ENCODE results near the gene ARID3A.
A peak's percentile ranks its signal among the peaks of the same experiment; 100 is the strongest.

Gene ARID3A

DNA sequence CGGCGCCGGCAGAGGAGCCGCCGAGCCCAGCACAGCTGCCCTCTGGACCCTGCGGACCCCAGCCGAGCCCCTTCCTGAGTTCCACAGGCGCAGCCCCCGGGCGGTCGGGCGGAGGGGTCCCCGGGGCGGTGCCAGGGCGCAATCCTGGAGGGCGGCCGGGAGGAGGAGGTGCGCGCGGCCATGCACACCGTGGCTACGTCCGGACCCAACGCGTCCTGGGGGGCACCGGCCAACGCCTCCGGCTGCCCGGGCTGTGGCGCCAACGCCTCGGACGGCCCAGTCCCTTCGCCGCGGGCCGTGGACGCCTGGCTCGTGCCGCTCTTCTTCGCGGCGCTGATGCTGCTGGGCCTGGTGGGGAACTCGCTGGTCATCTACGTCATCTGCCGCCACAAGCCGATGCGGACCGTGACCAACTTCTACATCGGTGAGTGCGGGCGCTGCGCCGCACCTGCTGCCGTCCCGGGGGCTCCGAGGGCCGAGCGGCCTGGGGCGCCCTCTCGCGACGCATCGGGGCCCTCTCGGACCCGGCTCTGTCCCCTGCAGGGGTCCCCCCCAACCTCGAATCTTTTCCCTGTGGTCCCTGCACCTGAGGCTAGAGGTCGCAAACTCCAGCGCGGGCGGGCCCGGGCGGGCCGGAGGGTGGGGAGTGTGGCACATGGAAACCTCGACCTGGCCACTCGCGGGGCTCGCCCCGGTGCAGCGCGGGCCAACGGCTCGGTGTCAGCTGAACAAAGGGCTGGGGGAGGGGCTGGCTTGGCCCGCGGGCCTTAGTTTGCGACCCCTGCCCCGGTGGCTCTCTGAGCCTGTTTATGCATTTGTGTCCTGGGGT, 8.3 kb upstream of the ARID3A start, which contains the start of gene KISS1R:
KISS1R (plus strand) TSS at position 11 of the 829 bp plus-strand sequence; CDS start at position 181, 170 bp downstream.
- Mint-ChIP-seq H3K27ac (no peak within 1 kb of the TSS), H3K9me3 (ENCODE audit: low read depth) (no peaks in the 10 kb centered on the region), H3K27me3 (no peaks in the 10 kb centered on the region), H3K4me1 (ENCODE audit: low read depth) (peaks cover 17% of the 10 kb centered on the region), H3K4me3 (peak within 1 kb of the TSS; percentile 71), H3K36me3 (no peaks in the 10 kb centered on the region)

DNA sequence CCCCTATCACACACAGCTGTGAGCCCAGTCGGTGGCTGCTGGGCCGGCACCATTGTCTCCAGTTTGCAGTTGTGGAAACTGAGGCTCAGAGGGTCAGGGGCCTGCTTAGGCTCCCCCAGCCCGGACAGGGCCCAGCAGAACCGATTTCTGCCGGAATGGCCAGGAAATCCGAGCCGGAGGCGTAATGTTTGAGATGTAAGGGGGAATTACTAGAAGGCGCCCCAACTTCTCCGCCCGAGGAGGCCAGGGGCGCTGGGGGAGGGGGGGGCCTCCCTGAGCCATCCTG, 7.7 kb upstream of the ARID3A start:
- Mint-ChIP-seq H3K36me3 (no peaks in the 10 kb centered on the region), H3K9me3 (ENCODE audit: low read depth) (no peaks in the 10 kb centered on the region), H3K27me3 (no peaks in the 10 kb centered on the region), H3K4me3 (peak overlapping the region; percentile 71), H3K27ac (no peak overlapping the region), H3K4me1 (ENCODE audit: low read depth) (peaks cover 17% of the 10 kb centered on the region)

DNA sequence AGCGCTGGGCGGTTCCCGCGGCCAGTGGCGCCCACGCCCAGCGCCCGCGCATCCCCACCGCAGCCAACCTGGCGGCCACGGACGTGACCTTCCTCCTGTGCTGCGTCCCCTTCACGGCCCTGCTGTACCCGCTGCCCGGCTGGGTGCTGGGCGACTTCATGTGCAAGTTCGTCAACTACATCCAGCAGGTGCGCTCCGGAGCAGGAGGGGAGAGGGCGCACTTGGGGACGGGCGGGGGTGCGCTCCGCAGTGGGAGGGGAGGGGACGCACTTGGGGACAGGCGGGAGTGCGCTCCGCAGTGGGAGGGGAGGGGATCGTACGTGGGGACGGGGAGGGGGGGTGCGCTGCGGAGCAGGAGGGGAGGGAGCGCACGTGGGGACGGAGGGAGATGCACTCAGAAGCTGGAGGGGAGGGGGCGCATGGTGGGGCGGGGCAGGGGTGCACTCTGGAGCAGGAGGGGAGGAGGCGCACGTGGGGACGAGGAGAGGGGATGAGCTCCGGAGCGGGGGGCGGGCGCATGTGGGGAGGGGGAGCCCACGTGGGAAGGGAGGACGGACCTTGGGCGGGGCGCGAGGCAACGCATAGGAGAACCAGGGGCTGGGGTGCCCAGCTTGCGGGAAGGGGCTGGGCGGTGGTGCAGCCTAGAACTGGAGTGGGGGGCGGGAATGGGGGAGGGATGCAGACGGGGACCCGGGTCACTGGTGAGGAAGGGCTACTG, 7.2 kb upstream of the ARID3A start:
- H3K4me1 Mint-ChIP-seq (ENCODE audit: low read depth): peaks cover 16% of the 10 kb centered on the region
- H3K27me3 Mint-ChIP-seq: no peaks in the 10 kb centered on the region
- H3K27ac Mint-ChIP-seq: no peak overlapping the region
- H3K4me3 Mint-ChIP-seq: no peak overlapping the region
- H3K9me3 Mint-ChIP-seq (ENCODE audit: low read depth): no peaks in the 10 kb centered on the region
- H3K36me3 Mint-ChIP-seq: no peaks in the 10 kb centered on the region

DNA sequence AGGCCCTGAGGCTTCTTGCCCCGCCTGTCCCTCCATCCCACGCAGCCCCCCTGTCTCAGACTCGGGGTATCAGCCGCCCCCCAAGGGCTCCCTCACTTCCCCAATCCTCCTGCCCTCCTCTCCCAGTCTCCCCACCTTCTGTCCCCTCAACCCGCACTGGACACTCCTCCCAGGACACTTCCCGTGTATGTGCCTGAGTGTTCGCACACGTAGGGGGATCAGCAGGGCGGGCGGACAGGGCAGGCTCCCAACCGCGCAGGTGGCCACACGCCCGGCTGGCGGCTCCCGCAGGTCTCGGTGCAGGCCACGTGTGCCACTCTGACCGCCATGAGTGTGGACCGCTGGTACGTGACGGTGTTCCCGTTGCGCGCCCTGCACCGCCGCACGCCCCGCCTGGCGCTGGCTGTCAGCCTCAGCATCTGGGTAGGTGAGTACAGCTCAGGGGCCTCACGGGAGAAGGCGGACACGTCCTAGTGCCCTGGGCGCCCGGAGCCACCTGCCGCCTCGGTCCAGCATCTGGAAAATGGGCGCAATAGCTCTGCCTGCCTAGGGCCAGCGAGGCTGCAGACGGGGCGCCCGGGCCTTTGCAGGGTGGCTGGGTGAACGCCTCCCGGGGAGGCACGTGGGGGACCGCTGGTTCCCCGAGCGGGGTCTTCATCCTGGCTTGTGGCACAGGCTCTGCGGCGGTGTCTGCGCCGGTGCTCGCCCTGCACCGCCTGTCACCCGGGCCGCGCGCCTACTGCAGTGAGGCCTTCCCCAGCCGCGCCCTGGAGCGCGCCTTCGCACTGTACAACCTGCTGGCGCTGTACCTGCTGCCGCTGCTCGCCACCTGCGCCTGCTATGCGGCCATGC, 6.4 kb upstream of the ARID3A start:
- Mint-ChIP-seq H3K27me3 (no peaks in the 10 kb centered on the region), H3K36me3 (no peaks in the 10 kb centered on the region), H3K4me3 (no peak overlapping the region), H3K4me1 (ENCODE audit: low read depth) (peaks cover 15% of the 10 kb centered on the region), H3K9me3 (ENCODE audit: low read depth) (no peaks in the 10 kb centered on the region), H3K27ac (no peak overlapping the region)

DNA sequence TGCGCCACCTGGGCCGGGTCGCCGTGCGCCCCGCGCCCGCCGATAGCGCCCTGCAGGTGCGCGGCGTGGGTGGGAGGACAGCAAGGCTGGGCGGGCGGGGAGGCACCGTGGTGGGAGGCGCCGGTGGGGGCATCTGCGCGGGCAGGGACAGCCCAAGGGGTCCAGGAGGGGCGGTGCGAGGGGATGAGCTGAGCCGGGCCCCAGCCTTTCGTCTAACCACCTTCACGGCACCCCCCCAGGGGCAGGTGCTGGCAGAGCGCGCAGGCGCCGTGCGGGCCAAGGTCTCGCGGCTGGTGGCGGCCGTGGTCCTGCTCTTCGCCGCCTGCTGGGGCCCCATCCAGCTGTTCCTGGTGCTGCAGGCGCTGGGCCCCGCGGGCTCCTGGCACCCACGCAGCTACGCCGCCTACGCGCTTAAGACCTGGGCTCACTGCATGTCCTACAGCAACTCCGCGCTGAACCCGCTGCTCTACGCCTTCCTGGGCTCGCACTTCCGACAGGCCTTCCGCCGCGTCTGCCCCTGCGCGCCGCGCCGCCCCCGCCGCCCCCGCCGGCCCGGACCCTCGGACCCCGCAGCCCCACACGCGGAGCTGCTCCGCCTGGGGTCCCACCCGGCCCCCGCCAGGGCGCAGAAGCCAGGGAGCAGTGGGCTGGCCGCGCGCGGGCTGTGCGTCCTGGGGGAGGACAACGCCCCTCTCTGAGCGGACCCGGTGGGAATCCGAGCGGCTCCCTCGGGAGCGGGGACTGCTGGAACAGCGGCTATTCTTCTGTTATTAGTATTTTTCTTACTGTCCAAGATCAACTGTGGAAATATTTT, 5.6 kb upstream of the ARID3A start:
- peak overlapping the region; percentile 87 for H3K4me3 Mint-ChIP-seq
- no peaks in the 10 kb centered on the region for H3K27me3 Mint-ChIP-seq
- peaks cover 13% of the 10 kb centered on the region for H3K4me1 Mint-ChIP-seq (ENCODE audit: low read depth)
- H3K9me3 Mint-ChIP-seq (ENCODE audit: low read depth): no peaks in the 10 kb centered on the region
- H3K36me3 Mint-ChIP-seq: no peaks in the 10 kb centered on the region
- H3K27ac Mint-ChIP-seq: peak overlapping the region; percentile 66

DNA sequence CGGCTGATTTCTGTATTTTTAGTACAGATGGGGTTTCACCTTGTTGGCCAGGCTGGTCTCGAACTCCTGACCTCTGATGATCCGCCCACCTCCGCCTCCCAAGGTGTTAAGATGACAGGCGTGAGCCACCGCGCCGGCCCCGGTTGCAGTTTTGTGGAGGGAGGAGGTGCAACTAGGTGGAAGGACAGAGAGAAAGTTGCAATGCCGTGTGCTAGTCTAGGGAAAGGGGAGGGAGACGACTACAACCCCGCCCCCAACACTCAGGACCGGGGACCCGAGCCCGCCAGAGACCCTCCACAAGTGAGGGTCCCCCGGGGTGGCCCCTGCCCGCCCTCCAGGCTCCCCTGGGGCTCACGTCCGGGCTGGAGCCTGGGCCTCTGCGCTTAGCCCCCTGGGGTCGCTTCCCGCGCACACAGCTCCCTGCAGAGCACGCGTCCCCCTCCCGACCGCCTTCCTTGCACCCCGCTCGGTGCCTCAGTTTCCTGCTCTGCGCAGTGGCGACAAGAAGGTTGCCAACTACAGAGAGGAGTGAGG, 1.2 kb upstream of the ARID3A start:
- Mint-ChIP-seq H3K4me3 (peak overlapping the region; percentile 73), H3K36me3 (no peaks in the 10 kb centered on the region), H3K27ac (no peak overlapping the region), H3K27me3 (no peaks in the 10 kb centered on the region), H3K9me3 (ENCODE audit: low read depth) (no peaks in the 10 kb centered on the region), H3K4me1 (ENCODE audit: low read depth) (peaks cover 11% of the 10 kb centered on the region)

DNA sequence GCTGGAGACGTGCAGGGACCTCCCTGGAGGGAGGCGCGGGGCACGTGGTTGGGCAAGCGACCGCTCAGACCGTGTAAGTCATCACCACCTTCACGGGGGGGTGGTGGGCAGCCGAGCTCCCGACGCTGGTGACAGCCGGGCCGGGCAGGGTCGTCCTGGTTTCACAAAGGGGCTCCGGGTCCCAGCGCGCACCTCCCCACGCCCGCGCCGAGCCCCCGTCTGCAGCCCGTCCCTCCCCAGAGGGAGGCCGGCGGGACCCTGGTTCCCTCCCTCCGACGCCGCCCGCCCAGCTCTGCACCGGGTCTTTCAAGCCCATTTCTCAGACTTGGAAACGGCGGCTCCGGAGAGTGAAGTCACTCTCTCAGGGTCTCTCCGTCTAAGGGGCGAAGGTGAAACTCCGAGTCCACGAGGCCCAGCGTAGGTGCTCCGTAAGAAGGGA, 729 bp upstream of the ARID3A start:
- no peaks in the 10 kb centered on the region for H3K27me3 Mint-ChIP-seq
- no peaks in the 10 kb centered on the region for H3K9me3 Mint-ChIP-seq (ENCODE audit: low read depth)
- H3K27ac Mint-ChIP-seq: no peak overlapping the region
- peaks cover 11% of the 10 kb centered on the region for H3K4me1 Mint-ChIP-seq (ENCODE audit: low read depth)
- H3K4me3 Mint-ChIP-seq: peak overlapping the region; percentile 73
- no peaks in the 10 kb centered on the region for H3K36me3 Mint-ChIP-seq

DNA sequence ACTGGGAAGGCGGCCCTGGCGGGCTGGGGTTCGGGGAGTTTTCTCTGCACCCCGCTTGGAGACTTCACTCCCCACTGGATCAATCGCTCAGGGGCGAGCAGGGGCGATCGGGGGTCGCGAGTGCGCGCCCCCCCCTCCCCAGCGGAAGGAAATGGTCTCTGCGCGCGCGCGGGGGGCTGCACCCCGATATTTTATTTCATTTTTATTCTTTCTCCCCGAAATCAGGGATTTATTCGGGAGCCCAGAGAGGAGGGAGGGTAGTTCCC, 421 bp downstream of the ARID3A start:
- peaks cover 6% of the 10 kb centered on the region for H3K4me1 Mint-ChIP-seq (ENCODE audit: low read depth)
- no peak overlapping the region for H3K27ac Mint-ChIP-seq
- H3K9me3 Mint-ChIP-seq (ENCODE audit: low read depth): no peaks in the 10 kb centered on the region
- H3K27me3 Mint-ChIP-seq: no peaks in the 10 kb centered on the region
- H3K4me3 Mint-ChIP-seq: peak overlapping the region; percentile 70
- H3K36me3 Mint-ChIP-seq: no peaks in the 10 kb centered on the region

DNA sequence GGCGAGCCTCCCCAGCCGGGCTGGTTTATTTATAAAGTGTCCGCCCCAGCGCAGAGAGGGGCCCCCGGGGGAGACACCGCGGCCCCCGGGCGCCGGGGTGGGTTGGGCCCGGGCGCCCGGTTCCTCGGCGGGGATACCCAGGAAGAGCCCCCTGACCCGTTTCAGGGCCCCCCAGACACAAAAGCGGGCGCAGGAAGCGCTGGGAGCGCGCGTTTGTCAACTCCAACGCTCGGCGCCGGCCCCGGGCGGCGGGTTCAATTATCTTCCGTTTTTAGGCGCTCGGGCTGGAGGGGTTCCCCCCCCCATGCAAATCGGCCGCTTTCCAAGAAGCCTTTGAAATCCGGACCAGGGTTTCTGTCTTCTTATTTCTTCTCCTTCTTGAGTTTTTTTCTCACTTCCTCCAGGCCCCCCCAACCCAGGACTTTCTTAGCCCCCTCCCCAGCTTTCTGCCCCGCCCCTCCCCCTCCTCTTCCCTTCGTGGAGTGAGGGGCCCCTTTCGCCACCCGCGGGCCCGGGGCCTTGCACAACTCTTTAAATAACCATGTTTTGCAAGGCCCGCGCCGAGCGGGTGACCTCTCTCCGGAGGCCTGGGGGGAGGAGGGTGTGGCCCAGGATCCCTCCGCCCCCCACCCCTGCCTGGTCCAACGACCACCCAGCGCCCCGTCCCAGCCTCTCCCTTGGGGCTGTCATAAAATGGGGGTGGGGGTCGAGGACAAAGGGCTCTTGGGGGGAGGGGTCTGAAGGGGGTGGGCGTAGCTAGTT, 935 bp downstream of the ARID3A start:
- Mint-ChIP-seq H3K27me3 (no peaks in the 10 kb centered on the region), H3K4me3 (peak overlapping the region; percentile 77), H3K9me3 (ENCODE audit: low read depth) (no peaks in the 10 kb centered on the region), H3K4me1 (ENCODE audit: low read depth) (peaks cover 3% of the 10 kb centered on the region), H3K36me3 (no peaks in the 10 kb centered on the region), H3K27ac (no peak overlapping the region)

DNA sequence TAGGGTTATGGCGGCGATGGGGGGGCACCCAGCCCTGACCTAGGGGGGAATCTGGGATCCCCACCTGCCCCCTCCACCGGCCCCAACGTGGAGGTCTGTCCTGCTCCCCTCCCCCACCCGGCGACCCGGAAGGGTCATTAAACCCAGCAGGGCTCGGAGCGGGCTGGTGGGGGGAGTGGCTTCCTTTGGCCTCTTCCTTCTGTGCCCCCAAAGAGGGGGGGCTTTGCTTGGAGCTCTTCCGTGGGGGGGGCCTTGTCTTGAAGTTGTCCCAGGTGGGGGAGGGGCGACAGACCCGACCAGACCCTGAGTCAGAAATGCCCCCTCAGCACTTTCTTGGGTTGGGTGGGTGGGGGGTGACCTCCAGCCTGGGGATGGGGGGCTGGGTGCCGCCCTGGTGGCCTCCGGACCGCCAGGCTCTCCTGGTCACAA, 1.5 kb downstream of the ARID3A start:
- H3K36me3 Mint-ChIP-seq: no peaks in the 10 kb centered on the region
- no peaks in the 10 kb centered on the region for H3K9me3 Mint-ChIP-seq (ENCODE audit: low read depth)
- peaks cover 6% of the 10 kb centered on the region for H3K4me1 Mint-ChIP-seq (ENCODE audit: low read depth)
- no peaks in the 10 kb centered on the region for H3K27me3 Mint-ChIP-seq
- no peak overlapping the region for H3K4me3 Mint-ChIP-seq
- H3K27ac Mint-ChIP-seq: no peak overlapping the region

DNA sequence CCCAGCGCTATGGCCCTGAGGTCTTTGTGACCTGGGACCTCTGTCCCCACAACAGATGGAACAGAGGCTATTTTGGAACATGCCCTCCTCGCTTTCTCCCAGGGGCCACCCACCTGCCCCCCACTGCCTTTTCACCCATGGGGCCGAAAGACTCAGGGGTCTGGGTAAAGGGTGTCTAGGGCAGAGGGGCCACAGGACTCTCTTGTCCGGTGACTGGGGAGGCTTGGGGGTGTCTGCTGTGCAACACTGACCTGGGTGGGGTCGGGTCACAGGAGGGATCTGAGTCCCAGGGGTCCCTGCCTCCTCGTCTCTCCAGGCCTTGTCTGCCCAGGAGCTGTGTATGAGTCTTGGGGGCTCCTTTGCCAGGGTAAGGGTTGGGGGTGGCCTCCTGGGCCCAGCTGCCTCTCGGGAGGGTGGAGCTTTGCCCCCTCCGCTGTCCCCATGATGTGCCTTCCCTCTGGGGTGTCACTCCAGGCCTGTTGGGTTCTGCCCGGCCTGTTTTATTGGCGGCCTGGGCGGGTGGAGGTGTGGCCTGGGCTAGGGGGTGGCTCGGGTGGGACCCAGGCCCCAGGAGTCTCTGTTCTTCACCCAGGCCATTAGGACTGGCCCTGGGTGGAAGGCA, 2.1 kb downstream of the ARID3A start:
- H3K4me3 Mint-ChIP-seq: no peak overlapping the region
- H3K36me3 Mint-ChIP-seq: no peaks in the 10 kb centered on the region
- peaks cover 9% of the 10 kb centered on the region for H3K4me1 Mint-ChIP-seq (ENCODE audit: low read depth)
- no peaks in the 10 kb centered on the region for H3K27me3 Mint-ChIP-seq
- no peak overlapping the region for H3K27ac Mint-ChIP-seq
- no peaks in the 10 kb centered on the region for H3K9me3 Mint-ChIP-seq (ENCODE audit: low read depth)

DNA sequence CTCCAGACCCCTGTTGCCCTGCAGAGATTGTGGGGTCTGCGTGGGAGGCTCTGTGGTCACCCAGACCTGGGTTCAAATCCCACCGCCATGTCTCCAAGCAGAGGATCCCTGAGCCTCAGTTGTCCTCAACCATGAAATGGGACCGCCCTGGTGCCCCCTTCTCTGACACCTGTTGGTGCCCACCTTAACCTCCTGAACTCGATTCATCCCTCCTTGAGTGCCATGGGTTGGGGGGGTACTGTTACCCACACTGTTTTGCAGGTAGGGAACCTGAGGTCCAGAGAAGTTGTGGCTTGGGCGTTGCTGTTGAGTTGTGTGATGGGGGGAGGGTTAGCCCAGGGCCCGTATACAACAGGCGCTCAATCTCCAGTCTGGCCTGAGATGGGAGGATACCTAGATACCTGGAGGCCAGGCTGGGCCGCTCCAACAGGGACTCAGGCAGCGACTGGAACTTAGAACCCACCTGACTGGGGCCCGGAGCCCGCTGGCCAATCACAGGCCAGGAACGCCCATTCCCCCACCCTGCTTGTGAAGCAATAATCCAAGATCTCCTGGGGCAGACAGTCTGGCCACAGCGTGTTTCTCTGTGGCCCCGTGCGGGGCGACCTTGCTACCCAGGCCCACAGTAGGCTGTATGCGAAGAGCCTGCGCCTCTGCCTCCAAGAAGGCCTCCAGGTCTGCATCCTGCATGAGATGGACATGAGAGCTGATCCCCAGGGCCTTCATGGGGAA, 2.8 kb downstream of the ARID3A start:
- Mint-ChIP-seq H3K4me3 (no peak overlapping the region), H3K4me1 (ENCODE audit: low read depth) (peaks cover 10% of the 10 kb centered on the region), H3K36me3 (no peaks in the 10 kb centered on the region), H3K9me3 (ENCODE audit: low read depth) (no peaks in the 10 kb centered on the region), H3K27ac (no peak overlapping the region), H3K27me3 (no peaks in the 10 kb centered on the region)

All from activated naive CD8-positive, alpha-beta T cell (primary cell).